NCI-H345 treated with DMSO at 0.1 percent for 48 hours (cell line): ENCODE results near the gene PLEKHH2.
"Not testable (repeated sequence)": the region's sequence is repeated elsewhere in the genome, so short reads cannot be mapped to it uniquely, and the experiment has no call there.

Experiments used
- DNase-seq: peaks from one replicate; lab custom pipeline; 2025; ENCODE audit not compliant: unreplicated experiment; lab: John Stamatoyannopoulos, UW

PLEKHH2 gene

DNA sequence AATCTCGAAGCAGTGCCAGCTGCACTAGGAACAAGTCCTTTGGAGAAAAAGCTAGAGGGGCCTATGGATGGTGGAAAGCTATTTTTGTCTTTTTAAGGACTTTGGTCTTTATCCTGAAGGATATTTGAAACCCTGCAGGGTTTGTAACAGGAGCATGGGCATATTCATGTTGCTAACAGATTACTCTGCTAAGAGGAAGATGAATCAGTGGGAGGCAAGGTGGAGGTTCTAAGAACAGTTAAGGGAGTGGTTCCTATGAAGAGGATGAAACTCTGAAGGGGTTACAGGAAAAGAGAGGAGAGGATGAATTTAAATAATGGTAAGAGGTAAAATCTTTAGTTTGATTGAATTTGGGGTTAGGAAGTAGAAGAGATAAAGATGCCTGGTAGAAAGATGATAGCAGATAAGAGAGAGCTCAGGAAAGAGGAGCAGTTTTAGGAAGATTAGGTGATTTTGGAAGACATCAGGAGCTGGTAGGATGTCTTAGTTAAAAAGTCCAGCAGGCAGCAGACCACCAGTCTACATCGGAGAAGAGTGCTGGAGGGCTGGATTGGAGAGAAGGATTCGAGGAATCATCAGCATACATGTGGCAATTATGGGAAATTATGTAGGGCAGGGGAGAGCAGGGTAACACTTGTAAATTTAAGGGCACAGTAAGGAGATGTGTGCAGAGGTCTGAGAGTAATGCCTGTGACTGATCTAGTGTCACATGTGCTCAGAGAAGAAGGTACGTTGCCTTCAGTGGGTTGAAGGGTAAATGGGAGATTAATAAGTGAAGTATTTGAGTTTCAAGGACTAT, 78.4 kb downstream of the PLEKHH2 start:
- no peak for DNase-seq

DNA sequence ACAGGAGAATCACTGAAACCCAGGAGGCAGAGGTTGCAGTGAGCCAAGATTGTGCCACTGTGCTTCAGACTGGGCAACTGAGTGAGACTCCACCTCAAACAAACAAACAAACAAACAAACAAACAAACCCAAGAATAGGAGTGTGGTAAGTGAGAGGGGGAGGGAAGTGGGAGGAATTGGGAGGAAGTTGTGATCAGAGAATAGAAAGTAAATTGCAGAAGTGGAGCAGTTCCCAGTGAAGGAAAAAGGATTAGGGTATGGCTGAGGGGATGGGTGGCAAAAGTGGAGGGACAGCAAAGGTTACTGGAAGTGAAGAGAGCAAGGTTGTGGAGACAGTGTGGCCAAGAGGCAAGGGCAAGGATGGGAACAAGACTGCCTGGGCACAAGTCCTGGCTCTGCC, 80.3 kb downstream of the PLEKHH2 start:
- DNase-seq, result no peak

DNA sequence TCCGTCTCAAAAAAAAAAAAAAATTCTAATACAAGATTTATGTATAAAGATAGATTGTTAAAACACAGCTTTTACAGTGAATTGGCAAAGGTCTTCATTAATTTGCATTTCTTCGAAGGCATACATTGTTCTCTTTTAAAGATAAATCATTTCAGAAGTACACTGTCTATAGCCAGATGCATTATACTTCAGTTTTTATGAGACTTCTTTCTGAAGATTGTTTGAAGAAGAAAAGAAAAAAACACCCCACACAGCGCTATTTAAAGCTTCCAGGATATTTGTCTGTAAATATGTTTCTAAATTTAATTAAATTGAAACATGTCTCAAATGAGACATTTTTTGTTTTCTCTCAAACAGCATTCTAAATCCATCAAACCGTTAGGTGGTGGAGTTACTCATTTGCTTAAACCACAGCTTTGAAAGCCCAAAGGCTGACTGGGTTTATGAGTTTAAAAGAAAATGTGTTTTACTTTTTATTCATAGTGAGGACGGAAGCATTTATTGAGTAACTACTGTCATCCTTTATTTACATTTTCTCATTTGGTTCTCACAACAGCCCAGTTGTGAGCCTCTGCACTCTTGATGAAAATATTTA, 81.6 kb downstream of the PLEKHH2 start:
- DNase-seq, result no peak

DNA sequence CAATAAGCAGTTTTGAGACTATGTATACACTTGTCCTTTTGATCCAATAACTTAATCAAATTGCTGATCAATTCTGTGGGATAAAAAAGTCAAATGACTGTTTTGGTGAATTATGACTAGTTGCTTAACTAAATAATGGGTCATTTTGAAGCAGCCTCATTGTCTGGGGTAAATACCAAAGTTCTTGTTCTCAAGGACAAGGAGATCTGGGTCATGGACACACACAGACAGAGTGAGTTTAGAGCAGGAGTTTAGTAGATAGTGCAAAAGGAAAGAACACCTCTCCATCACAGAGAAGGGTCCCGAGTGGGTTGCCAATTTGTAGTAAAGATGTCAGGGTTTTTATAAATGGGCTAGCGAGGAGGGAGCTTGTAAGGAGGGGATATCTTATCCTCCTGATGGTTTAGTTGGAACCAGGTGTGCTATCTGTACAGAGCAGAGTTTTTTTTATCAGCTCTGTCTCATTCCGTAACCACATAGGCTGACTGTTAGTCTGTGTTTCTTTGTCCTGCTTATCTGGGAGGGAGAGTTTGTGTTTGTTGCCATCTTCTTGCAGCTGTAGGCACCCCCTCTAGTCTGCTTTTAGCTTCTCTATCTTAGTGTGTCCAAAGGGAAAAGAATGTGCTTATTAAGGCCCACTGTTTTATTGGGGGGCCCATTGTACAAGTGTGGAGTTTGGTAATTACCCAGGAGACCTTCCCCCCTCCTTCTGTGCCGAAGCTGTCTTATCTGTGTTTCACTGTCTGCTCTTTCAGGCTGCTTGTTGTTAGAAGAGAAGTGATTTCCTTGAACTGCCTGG, 87.9 kb downstream of the PLEKHH2 start:
- DNase-seq, result no peak

DNA sequence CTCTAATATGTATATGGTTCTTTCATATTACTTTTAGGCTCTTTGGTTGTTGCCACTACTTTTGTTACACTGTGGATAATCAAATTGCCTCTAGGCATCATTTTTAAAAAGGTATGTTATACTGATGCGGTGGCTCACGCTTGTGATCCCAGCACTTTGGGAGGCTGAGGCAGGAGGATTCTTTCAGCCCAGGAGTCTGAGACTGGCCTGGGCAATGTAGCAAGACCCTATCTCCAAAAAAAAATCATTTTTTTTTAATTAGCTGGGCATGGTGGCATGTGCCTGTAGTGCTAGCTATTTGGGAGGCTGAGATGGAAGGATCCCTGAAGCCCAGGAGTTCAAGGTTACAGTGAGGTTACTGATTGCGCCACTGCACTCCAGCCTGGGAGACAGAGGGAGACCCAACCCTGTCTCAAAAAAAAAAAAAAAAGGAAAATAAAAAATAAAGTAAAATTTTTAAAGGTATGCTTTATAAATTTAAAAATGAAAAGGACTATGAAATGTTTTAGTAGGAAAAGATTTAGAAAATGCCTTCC, 88.7 kb downstream of the PLEKHH2 start:
- DNase-seq, result no peak

DNA sequence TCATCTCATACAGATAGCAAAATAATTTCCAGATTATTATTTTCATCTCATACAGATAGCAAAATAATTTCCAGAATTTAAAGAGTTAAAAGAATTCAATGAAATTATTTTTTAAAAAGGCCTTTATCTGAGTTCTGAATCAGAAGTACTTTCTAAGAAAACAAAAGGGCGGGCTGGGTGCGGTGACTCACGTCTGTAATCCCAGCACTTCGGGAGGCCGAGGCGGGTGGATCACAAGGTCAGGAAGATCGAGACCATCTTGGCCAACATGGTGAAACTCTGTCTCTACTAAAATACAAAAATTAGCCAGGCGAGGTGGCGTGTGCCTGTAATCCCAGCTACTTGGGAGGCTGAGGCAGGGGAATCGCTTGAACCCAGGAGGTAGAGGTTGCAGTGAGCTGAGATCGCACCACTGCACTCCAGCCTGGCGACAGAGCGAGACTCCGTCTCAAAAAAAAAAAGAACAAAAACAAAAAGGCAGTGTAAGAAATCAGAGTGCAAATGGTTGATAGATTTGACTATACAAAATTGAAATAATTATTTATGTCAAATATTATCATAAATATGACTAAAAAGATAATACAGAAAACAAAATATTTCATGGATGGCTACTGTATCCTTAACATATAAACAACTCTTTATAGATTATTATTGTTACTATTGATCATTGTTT, 90.0 kb downstream of the PLEKHH2 start:
- not testable (repeated sequence) for DNase-seq

DNA sequence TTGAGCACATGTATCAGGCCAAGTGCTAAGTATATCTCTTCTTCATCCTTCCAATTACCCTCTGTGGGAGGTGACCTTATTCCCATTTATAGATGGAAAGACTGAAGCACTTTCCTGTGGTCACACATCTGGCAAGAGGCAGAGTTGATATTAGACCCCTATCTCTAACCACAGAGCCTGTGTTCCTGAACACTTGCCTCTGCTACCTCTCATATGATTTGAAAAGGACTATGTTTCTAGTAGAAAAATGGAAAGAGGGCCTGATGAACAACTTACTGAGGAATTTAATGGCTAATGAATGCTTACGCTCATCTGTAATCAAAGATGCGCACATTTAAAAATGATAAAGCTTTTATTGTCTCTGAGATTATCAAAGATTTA, 90.6 kb downstream of the PLEKHH2 start:
- no peak for DNase-seq

DNA sequence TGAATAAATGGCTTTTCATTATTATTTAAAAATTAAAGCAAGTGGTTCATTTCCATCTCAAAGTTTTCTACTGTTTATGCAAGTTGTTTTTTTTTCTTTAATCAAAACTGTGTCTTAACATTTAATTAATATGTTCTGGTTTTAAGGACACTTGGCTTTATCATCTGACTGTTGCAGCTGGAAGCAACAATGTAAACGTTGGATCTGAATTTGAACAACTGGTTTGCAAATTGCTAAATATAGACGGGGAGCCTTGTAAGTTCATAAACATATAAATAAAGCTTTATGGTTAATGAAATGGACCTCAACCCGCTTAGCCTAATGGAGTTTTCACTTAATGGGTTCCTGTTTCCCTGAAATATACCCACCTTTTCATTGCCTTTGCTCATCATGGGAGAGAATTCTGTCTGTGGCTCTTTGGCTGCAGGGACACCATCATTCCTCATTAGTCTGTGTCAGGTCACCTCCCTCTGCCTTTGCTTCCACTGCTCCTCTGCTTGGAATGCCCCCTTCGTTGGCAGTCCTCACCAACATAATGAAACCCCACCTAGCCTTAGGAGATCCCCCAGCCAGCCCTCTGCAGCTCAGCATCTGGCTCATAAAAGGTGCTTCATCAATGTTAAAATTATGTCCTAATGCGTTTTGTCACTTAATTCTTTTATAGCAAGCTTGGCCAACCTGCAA, 92.6 kb downstream of the PLEKHH2 start:
- no peak for DNase-seq

DNA sequence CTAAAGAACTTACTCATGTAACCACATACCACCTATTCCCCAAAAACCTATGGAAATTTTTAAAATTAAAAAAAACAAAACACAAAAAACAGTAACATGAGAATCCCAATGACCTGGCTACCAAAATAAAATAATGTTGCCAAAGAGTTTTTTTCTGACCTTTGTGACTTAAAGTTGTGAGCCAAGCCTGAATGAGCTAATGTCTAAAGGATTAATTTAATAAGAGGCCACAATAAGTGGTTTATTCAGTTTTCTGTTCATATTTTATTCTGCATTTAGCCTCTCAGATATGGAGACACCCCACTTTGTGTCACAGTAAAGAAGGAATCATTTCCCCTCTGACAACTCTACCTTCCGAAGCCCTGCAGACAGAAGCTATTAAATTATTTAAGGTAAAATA, 94.2 kb downstream of the PLEKHH2 start:
- no peak for DNase-seq

DNA sequence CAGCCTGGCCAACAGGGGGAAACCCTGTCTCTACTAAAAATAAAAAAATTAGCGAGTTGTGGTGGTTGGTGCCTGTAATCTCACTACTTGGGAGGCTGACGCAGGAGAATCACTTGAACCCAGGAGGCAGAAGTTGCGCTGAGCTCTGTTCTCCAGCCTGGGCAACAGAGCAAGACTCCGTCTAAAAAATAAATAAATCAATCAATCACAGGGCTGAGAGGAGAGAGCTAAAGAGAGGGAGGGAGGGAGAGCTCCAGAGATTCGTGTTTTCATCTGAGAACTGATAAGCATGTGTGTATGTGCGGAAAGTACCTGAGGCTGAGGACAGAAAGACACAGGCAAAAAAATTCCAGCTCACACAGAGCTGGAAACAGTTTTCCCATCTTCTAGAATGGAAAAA, 99.6 kb downstream of the PLEKHH2 start:
- no peak for DNase-seq

DNA sequence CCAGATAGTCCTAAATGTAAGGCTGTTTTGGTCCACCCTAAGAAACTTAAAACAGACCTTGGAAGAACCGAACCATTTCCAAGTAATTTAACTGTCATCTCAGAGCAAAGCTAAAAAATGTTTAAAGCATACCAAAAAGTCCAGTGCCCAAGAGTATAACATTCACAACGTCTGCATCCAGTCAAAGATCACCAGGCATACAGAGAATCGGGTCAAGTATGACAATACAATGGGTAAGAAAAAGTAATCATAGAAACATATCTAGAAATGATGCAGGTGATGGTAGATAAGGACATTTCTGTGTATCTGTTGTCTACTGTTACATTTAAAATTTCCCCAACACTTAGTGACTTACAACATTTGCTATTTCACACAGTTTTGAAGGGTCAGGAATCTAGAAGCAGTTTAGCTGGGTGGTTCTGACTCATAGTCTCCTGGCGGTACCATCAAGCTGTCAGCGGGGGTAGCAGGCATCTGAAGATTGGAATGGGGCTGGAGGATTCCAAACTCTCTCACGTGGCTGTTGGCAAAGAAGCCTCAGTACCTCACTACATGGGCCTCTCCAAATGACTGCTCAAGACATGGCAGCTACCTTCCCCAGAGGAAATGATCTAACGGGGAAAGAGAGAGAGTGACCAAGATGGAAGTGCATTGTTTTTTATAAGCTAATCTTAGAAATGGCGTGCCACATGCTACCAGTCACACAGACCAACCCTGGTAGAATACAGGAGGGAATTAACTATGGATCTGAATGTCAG, 100.2 kb downstream of the PLEKHH2 start:
- no peak for DNase-seq

DNA sequence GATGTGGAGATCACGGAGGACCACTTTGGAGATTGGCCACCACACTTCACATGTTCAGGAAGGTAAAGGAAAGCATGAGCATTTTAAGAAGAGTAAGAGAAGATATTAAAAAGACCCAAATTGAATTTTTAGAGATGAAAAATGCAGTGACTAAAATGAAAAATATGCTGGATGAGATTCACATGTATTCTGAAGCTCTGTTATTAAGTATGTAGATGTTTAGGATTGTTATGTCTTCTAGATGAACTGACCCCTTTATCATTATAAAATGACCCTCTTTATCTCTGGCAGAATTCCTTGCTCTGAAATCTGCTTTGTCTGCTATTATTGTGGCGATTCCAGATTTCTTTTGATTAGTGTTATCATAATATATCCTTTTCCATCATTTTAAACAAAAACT, 100.8 kb downstream of the PLEKHH2 start:
- DNase-seq, result no peak

DNA sequence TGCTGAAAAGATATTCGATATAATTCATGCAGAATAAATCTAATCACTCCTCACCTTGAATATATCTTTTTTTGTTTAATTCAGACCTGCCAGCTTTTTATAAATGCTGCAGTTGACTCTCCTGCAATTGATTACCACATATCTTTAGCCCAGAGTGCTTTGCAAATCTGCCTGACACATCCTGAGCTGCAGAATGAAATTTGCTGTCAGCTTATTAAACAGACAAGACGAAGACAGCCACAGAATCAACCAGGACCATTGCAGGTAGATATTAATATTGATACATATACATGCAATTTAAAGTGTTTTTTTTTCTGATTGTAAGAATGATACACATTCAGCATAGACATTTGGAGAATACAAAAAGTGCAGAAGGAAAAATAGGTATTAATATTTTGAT, 101.2 kb downstream of the PLEKHH2 start:
- no peak for DNase-seq

DNA sequence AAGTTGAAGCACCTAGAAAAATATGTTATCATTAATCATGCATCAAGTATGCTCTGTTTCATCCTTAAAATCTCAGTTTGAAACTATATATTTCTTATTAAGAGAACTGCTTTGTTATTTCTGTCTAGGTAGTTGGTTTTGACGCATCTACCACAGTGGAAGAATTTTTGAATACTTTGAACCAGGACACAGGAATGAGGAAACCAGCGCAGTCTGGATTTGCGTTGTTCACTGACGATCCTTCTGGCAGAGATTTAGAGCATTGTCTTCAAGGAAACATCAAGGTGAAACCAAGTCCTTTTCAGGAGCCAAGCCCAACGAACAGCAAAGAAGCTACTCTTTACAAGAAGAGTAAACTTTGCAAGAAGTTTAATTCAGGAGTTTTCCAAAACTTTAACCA, 106.6 kb downstream of the PLEKHH2 start:
- DNase-seq, result no peak

DNA sequence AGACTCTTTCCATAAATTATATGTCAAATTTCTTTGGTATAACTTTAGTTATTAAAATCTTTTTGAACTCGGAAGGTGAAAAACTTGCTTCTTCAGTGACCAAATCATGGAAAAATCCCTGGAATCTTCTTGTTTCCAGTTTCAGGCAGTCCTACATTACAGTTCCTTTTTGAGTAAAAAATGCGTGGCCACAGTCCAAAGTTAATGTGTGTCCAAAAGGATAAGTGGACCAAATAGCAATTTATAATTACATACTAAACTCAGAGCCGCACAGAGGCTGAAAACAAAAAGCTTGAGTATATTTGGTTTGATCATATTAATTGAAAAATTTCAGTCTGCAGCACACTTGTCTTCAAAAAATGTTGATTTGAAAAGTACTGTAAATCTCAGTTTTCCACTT, 108.4 kb downstream of the PLEKHH2 start:
- DNase-seq, result no peak

DNA sequence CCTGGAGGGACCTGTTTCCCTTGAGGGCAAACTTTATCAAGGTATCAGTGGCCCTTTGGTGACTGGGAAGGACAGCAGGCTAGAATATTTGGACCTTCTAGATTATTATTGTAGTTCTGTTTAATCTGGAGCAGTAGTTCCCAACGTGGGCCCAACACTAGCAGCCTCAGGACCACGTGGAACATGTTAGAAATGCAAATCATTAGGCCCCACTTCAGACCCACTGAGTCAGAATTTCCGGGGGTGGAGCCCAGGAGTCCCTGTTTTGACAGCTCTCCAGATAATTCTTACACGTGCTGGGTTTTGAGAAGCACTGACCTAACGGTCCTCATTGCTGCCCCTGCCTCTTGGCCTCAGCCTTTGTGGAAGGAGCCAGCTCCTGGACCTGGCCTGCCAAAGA, 111.3 kb downstream of the PLEKHH2 start:
- DNase-seq, result no peak

DNA sequence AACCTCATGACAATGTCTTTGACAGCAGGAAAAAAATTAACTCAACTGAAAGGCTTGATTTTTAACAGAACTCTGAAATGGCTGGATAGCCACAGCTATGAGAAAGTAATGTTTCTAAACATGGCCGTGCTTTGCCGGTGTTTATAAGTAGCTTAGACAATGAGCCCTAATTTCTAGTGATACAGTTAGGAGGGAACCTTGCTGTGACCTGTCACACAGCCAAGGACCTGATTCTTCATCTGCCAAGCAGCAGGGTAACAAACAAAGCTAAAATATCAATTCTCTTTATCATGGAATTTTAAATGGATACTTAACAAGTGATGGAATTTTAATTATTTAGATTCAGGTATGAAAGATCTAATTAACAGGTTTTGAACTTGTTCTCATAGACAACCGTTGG, 112.5 kb downstream of the PLEKHH2 start:
- DNase-seq, result no peak

DNA sequence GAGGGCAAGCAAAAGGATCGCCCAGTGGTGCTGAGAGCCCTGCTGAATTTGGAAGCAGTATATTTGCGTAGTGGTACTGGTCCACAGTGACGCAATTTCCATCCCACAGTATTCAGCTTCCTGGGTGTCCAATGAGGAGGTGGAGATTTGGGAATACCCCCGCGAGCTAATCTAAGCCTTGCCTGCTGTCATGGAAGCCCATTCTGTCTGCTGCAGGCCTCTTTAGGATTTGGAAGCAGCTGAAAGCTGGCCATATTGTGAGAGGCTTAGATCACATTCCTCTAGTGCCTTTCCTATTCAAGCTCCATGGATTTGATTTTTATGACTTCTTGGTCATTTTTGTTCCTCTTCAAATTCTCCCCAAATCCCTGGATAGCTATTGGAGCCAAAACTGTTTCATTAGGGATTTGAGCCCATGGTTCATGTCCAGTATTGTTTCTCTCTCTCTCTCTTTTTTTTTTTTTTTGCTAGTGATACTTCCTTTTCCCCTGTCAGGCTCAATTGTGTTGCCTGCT, 114.5 kb downstream of the PLEKHH2 start:
- DNase-seq, result no peak

DNA sequence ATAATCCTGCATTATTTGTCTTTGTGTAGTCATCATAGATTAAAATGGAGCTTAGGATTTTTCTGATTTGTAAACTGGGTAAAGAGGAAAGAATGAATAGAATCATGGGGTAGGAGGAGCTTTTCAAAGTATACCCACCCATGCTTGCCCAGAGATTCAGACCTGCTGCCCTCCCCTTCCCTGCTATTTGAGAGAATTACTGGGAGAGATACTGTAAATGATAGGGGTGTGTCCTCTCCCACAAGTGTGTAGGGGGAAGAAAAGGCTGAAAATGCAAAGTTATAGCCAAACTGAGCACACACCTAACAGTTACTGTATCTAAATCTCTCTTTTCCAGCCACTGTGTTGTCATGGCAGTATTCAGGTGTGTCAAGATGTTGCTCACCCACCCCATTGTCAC, 115.2 kb downstream of the PLEKHH2 start:
- DNase-seq, result no peak

DNA sequence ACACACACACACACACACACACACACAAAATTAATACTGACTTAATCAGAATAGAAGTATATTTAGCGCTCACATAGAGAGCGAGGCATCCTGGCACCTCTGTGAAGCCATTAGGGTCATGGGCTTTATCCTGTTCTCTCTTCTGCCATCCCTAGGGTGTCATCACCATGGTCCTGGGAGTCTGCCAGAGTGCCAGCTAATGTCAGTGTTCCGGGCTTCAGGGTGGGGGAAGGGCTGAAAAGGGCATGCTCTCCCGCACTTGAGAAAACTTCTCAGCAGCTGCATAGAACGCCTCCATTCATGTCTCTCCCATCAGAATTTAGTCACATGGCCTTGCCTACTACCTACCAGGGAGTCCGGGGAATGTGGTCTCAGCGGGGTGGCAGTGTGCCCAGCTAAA, 117.1 kb downstream of the PLEKHH2 start:
- DNase-seq, result no peak
